GM19351 (cell line): ENCODE data around the gene GEN1.

ENCODE experiments used
- ATAC-seq: cut with Tn5 transposase; IDR thresholded peaks from one replicate; pipeline ENCODE4 v1.9.1; 2021; ENCODE audit warnings: mild to moderate bottlenecking, moderate library complexity; ENCODE audit not compliant: unreplicated experiment

Gene GEN1

GRCh38 chr2:17793296-17793695 lies 39.4 kb downstream of the GEN1 start:
- peak; percentile 26 for ATAC-seq

GRCh38 chr2:17793803-17794354 lies 39.9 kb downstream of the GEN1 start:
- ATAC-seq, result peak; percentile 36

- ATAC-seq, result no peak
These were observed 41.4 kb downstream of the GEN1 start for GRCh38 chr2:17795309-17795708.

- no peak for ATAC-seq
These were observed 44.4 kb downstream of the GEN1 start for GRCh38 chr2:17798338-17798737.

- ATAC-seq, result no peak
These were observed 45.6 kb downstream of the GEN1 start for GRCh38 chr2:17799301-17800120.

GRCh38 chr2:17800219-17800618 lies 46.3 kb downstream of the GEN1 start:
- ATAC-seq, result no peak

GRCh38 chr2:17800693-17801458 lies 46.9 kb downstream of the GEN1 start:
- ATAC-seq, result no peak

- no peak for ATAC-seq
These were observed 49.6 kb downstream of the GEN1 start for GRCh38 chr2:17803497-17803896.

- ATAC-seq, result peak; percentile 71
These were observed 50.4 kb downstream of the GEN1 start for GRCh38 chr2:17804358-17804757.

- peak; percentile 40 for ATAC-seq
These were observed 51.2 kb downstream of the GEN1 start for GRCh38 chr2:17805166-17805565.

GRCh38 chr2:17805717-17806363 lies 51.9 kb downstream of the GEN1 start:
- ATAC-seq, result no peak

GRCh38 chr2:17813010-17813741 lies 59.2 kb downstream of the GEN1 start:
- peak; percentile 45 for ATAC-seq

GRCh38 chr2:17813742-17814473 lies 60.0 kb downstream of the GEN1 start:
- ATAC-seq, result peak; percentile 82

GRCh38 chr2:17814601-17815000 lies 60.7 kb downstream of the GEN1 start:
- ATAC-seq, result no peak

- ATAC-seq, result peak; percentile 37
These were observed 61.7 kb downstream of the GEN1 start for GRCh38 chr2:17815468-17816184.

- ATAC-seq, result no peak
These were observed 62.7 kb downstream of the GEN1 start, which contains the start of gene MSGN1 for GRCh38 chr2:17816396-17817245. TSS of gene MSGN1 (plus strand) at chr2:17816460. CDS start at chr2:17816519, 59 bp downstream.

GRCh38 chr2:17818235-17818815 lies 64.4 kb downstream of the GEN1 start:
- ATAC-seq, result no peak

- no peak for ATAC-seq
These were observed 67.1 kb downstream of the GEN1 start for GRCh38 chr2:17821080-17821479.
